Kidney capillary endothelial cell (primary cell): ENCODE results near the gene CAPZA1.

ENCODE experiments used
- DNase-seq: peaks from one replicate; pipeline ENCODE4 v3.0.0-alpha.2; 2018; ENCODE audit warnings: low spot score

Gene CAPZA1

GRCh38 chr1:112701227-112702066, 81.8 kb downstream of the CAPZA1 start:
- no peak for DNase-seq

GRCh38 chr1:112702067-112702395, 82.4 kb downstream of the CAPZA1 start:
- no peak for DNase-seq

- DNase-seq: no peak
These were observed 83.0 kb downstream of the CAPZA1 start for GRCh38 chr1:112702420-112703261.

GRCh38 chr1:112703706-112704105, 84.1 kb downstream of the CAPZA1 start:
- DNase-seq: no peak

DNA sequence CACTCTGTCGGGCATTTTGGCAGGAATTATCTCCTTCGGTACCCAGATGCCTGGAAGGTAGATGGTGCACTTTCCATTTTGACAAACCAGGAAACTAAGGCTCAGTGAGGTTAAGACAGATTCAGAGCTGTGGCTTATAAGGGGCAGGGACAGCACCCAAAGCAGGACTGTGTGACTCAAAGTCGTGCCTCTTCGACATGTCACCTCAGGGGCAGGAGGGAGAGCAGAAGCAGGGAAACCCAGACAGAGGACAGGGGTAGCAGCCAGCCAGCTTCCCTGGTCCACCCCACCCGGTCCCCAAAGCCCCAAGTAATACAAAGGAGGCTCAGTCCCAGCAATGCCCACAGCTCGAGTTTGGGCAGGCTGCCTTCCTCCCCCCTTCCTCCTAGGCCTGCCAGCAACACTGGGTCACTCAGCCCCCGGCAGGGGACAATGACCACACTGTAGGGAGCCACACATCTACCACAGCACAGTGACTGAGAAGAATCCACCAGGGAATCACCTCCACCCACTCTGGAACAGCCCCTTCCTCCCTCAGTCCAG, 84.8 kb downstream of the CAPZA1 start:
- DNase-seq: no peak

DNA sequence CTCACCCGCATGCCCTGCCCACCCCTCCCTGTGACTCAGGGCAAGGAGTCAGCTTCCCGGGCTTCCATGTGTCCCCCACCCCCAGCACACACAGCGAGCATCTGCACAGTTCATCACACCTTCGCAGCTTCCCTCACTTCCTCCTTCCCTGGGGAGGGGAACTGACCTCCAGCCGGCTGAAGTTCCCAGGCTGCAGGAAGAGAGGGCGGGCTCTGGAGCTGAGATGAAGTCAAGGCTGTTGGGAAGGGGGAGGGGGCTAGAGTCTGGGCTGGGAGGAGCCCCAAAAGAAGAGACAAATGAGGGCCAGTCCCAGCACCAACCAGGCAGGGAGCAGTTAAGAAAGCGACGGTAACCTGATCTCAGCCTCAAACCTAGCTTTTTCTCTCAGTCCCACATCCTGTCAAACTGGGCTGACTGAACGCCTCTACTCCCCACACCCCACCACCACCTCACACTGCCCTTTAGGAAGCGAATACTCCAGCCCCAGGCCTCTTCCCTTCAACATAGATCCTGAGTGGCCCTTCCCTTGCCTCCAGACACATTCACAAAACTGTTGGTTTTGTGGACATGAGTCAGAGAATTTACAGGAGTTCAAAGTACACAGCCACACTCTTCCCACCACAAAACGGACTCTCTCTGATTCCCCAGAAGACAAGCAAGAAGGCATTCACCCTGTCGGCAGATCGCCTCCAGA, 85.4 kb downstream of the CAPZA1 start:
- peak; percentile 99 for DNase-seq

DNA sequence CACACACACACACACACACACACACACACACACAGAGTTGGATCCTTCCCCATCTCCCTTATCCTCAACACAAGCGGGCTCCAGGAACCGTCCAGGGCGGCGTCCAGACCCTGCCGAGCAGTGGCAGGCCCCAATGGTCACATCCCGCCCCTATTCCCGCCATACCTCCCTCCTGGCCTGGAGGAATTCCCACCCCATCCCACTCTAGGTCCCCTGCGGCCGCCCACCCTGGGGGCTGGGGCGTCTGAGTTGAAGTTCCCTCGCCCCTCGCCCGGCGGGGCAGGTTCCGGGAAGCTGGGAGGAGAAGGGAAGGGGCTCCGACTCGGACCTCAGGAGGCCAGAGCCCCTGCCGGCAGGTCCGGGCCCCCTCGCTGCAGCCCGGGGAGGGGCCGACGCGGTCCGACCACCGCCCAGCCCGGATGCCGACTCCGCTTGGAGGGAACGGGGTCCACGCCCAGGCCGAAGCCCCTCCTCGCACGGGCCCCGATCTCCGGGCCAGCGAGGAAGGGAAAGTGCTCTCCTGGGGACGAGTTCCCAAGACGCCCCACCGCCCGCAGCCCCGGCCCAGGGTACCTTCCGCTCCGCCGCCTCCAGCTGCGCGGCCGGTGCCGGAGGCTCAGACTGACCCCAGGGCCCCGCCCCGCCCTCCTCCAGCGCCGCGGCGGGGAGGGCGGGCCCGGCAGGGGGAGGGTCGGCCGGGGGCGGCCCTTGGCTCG, 87.0 kb downstream of the CAPZA1 start, which contains the start of gene RHOC:
RHOC (minus strand) TSS at position 623 of the 716 bp plus-strand sequence. CDS start 3,328 bp downstream, outside the sequence.
- DNase-seq: peak; percentile 68

DNA sequence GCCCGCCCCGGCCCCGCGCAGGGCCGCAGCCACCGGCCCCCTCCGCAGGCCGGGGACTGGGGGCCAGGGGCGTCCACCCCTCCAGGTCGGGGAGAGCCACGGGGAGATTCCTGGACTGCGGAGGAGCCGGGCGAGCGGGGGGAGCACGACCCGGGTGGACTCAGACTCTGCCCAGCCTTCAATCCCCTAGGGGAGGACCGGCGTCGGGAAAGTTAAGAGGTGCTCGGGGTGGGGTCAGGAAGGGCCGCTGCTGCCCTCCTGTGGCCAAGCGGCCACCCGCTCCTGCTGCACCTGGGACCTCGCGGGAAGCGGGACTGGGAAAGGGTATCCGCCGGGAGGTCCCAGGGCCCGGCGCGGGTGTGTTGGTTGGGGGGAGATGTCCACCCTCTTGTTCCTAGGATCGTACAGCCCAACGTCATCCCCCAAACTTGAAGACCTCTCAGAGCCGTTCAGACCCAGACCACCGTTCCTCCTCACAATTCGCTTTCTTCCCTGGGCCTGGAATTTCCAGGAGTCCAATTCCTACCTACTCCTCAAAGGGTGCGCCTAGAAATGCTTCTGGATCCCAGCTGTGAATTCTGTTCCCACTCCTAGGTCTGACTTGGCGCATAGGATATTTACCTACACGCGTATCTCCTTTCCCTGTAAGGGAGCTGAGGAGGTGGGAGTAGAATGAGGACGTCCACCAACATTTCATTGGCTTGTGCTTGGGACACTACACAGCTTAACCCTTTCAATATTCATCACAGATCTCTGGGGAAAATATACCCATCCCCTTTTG, 87.8 kb downstream of the CAPZA1 start:
- DNase-seq: peak; percentile 89

DNA sequence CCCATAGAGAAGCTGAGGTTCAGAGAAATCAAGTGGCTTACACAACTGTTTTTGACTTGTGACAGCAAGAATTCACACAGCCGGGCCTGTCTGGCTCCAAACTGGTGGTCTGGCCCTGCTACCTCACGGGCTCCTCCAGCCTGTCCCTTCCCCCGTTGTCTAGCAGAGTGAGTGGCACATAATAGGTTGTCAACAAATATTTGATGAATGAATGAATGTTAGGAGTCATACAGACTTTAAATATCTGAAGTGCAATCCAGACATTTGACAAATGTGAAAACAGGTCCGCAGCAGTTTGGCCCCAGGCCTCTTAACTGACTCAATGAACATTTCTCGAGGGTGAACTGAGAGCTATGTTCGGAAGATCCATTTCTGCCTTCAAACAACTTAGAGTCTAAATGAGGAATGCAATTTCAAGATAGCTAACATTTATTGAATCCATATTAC, 88.4 kb downstream of the CAPZA1 start:
- no peak for DNase-seq

- no peak for DNase-seq
These were observed 88.9 kb downstream of the CAPZA1 start for GRCh38 chr1:112708489-112708888.

GRCh38 chr1:112710159-112710558, 90.5 kb downstream of the CAPZA1 start:
- no peak for DNase-seq

DNA sequence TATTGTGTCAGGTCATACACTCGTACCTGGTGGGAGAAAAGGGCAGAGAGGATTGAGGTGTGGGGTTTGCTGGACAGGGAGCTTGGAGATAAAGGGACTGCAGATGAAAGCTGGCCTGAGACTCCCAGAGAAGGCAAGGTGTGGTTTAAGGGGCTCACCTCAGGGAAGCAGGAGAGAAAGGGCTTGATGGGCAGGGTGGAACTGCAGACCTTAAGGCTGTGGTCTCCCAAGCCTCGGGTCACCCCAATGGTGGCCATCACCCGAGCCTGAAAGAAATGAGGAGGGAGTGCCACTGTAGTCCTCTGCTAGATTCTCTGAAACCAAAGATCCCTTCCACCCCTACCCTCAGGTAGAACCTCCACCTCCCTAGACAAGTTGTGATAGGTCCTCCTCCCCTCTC, 91.0 kb downstream of the CAPZA1 start:
- DNase-seq: no peak

DNA sequence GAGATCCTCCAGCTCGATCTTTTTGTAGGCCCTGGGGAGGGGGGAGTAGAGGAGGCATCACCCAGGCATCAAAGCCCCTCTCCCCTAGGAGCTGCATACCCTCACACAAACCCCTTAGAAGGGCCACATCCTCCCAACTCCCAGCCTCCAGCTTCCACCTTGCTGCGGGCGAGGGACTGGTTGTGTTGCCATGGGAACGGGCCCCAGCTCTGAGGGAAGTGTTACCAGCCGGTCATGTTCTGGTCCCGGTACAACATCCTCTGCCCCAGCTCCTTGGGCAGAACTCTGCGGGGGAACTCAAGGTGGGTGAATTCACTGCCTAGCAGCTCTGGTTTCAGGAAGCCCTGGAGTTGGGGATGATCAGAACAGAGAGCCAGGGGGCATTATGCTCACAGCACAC, 91.4 kb downstream of the CAPZA1 start:
- DNase-seq: no peak

DNA sequence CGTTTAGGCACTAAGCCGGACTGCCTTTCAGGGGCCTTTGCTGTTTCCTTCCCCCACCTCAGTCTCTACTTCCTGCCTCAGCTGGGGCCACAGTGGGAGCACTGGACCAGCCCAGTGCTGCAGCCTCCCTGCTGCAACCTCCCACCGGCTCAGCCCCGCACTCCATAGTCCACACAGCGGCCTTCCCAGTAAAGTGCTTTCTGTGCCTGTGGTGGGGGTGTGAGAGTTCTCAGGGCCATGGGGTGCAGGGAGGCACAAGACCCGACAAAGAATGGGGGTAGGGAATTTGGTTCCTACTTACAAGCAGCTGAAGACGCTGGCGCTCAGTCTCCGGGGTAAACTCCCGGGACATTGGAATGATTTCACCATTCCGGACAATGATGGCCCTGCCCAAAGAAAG, 92.0 kb downstream of the CAPZA1 start:
- DNase-seq: no peak

DNA sequence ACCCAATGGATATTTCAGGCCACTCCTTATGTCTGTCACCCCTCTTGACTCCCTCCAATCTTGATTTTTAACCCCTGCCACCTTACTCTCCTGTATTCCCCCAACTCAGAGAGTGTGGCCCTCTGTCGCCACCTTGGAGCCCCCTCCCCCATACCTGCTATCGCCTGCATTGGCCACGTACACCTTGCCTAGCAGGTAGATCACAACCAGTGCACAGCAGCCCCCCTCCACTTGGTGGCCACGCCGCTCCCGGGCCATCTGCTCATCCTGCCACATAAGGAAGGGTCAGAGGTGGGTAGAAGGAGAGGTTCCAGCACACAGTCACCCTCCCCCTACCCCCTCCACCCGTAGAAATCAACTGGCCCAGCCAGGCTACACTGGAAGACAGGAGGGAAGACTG, 92.6 kb downstream of the CAPZA1 start:
- no peak for DNase-seq

DNA sequence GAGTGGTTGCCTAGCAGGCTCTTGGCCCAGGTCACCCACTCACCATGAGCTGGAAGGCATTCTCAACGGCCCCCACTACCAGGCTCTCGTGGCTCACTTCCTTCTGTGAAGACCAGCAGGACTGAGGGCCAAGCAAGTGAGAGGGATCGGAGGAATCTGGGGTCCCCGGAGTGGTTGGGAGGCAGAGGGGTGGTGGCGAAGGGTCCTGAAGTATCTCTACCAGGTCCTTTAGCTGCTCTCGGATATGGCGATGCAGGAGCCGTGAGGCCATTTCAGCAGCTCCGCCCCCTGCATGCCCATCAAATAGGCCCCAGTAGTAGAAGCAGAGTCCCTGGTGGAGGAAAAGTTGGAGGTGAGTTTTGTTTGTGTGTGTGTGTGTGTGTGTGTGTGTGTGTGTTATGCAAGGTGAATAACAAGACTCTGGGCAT, 93.1 kb downstream of the CAPZA1 start:
- no peak for DNase-seq

GRCh38 chr1:112713466-112714312, 94.1 kb downstream of the CAPZA1 start:
- no peak for DNase-seq

DNA sequence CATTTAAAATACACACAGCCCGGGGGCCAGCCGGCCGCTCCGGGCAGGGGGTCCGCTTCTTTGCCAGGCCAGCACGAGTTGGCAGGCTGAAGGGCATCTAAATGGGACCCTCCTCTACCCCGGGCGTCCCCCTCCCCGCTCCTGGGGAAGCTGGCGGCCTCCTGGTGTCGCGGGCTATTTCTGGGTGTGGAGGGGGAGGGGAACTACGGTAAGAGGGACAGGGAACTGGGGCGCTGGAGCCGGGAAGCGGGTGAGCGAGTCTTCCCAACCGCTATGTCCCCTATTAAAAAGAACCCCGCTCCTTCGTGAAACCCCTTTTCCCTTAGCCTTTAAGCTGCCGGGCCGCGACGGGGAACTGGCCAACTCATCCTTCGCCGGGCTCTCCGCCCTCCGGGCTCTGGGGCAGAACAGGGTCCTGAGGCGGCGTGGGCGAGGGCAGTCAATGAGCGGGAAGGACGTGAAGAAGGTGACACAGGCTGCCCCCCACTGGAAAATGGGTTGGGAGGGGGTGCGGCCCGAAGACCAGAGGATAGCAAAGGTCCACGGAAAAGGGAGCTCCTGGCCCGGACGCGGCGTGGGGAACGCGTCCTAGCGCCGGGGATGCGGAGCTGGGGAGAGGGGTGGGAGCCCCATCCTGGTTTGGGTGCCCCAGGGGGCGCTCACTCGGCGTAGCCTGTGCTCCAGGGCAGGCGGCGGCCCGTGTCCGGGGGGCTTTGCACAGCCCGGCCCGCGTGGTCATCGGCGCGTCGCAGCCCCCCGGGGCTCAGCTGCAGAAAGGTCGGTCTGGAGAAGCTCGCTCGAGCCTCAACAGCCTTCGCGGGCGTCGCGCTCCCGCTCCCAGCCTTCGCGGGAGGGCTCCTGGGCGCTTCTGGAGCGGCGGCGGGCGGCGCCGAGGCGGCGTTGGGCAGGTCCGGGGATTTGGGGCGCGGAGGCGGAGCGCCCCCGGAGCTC, 95.0 kb downstream of the CAPZA1 start:
- DNase-seq: no peak
